Loucy (cell line): Measurements from ENCODE around the gene DOCK9.

Source experiments
- EZH2phosphoT487 ChIP-seq: fragments of 200-600 bp; IDR thresholded peaks from 2 replicates; pipeline ENCODE4 v1.6.1; 2018; ENCODE audit warnings: antibody characterized with exemption, mild to moderate bottlenecking, moderate library complexity, borderline replicate concordance
- TF ChIP-seq, protein P1 (sequence below): fragments of 200-600 bp; sonication (generic); conservative IDR thresholded peaks from 2 replicates; pipeline ENCODE4 v1.5.1; 2014; ENCODE audit warnings: mild to moderate bottlenecking, antibody characterized with exemption, low read length

DNA sequence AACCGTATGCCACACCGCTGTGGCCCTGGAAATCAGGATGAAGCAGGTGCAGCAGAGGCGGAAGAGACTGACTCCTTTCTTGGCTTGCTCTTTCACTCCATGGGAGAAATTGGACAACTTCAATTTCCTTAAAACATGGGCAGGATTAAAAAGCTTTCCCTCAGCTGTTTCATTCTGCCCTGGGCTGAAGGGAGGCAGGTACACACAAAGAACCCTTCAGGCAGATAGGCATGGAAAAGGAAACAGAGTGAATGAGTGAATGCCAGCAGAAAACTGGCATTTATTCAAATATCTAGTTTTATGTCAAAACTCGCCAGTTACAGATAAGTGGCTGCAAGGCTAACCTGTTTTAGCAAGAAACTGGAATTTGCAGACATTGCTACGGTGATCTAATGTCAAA lies 154.4 kb downstream of the DOCK9 start:
- TF ChIP-seq, protein P1, sequence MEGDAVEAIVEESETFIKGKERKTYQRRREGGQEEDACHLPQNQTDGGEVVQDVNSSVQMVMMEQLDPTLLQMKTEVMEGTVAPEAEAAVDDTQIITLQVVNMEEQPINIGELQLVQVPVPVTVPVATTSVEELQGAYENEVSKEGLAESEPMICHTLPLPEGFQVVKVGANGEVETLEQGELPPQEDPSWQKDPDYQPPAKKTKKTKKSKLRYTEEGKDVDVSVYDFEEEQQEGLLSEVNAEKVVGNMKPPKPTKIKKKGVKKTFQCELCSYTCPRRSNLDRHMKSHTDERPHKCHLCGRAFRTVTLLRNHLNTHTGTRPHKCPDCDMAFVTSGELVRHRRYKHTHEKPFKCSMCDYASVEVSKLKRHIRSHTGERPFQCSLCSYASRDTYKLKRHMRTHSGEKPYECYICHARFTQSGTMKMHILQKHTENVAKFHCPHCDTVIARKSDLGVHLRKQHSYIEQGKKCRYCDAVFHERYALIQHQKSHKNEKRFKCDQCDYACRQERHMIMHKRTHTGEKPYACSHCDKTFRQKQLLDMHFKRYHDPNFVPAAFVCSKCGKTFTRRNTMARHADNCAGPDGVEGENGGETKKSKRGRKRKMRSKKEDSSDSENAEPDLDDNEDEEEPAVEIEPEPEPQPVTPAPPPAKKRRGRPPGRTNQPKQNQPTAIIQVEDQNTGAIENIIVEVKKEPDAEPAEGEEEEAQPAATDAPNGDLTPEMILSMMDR: no peak
- no peak for TF ChIP-seq EZH2phosphoT487
